A549 (cell line): ENCODE data around the gene FGFR4.

Experiments used
- CBX8 ChIP-seq: fragments of 200-600 bp; sonication (generic); IDR thresholded peaks from 2 replicates; pipeline ENCODE4 v1.6.1; 2016
- CHD2 ChIP-seq: fragments of 150-350 bp; IDR thresholded peaks from 2 replicates; pipeline ENCODE4 v1.6.1; 2014; ENCODE audit warnings: low read length; ENCODE audit not compliant: partially characterized antibody
- CTCF ChIP-seq: fragments of >200 bp; sonication (Bioruptor Twin); formaldehyde crosslinking; IDR thresholded peaks from 3 replicates; pipeline ENCODE4 v1.5.1; 2016
- E2F6 ChIP-seq: IDR thresholded peaks from 2 replicates; pipeline ENCODE4 v1.6.1; 2012; ENCODE audit warnings: low read depth, borderline replicate concordance
- EP300 ChIP-seq, 2 experiments: fragments of >200 bp; sonication (Bioruptor Twin); formaldehyde crosslinking; IDR thresholded peaks; 2 replicates in 1 of 2; 3 replicates in 1 of 2; pipeline ENCODE4 v1.6.1; 2016 to 2017
- ESRRA ChIP-seq: fragments of 150-350 bp; IDR thresholded peaks from 2 replicates; pipeline ENCODE4 v1.6.1; 2014; ENCODE audit warnings: mild to moderate bottlenecking, low read length, borderline replicate concordance
- JUNB ChIP-seq: fragments of >200 bp; sonication (Bioruptor Twin); formaldehyde crosslinking; IDR thresholded peaks from 2 replicates; pipeline ENCODE4 v1.6.1; 2016
- POLR2A ChIP-seq: IDR thresholded peaks from 2 replicates; pipeline ENCODE4 v1.6.1; 2012; ENCODE audit warnings: mild to moderate bottlenecking, low read length
- RAD21 ChIP-seq, 2 experiments: fragments of >200 bp in 1 of 2; sonication (Bioruptor Twin) in 1 of 2; formaldehyde crosslinking in 1 of 2; IDR thresholded peaks in 1 of 2; conservative IDR thresholded peaks in 1 of 2; 2 replicates in 1 of 2; 3 replicates in 1 of 2; pipeline ENCODE4 v1.6.1; 2012 to 2018; ENCODE audit warnings: inconsistent platforms in 1 of 2
- SMC3 ChIP-seq: fragments of >200 bp; sonication (Bioruptor Twin); formaldehyde crosslinking; IDR thresholded peaks from 3 replicates; pipeline ENCODE4 v1.6.1; 2018; ENCODE audit warnings: inconsistent platforms
- SREBF2 ChIP-seq: fragments of 450-650 bp; IDR thresholded peaks from 2 replicates; pipeline ENCODE4 v1.6.1; 2014; ENCODE audit warnings: mild to moderate bottlenecking, moderate library complexity
- USF2 ChIP-seq: fragments of 450-650 bp; IDR thresholded peaks from 2 replicates; pipeline ENCODE4 v1.6.1; 2014; ENCODE audit warnings: antibody characterized with exemption

- TF ChIP-seq POLR2A: no peak
- TF ChIP-seq CTCF: no peak
- TF ChIP-seq SMC3: no peak
- no peak for TF ChIP-seq USF2
- no peak for TF ChIP-seq RAD21 (conservative IDR thresholded peaks at IDR 0.05 in 1 of 2, IDR thresholded peaks at IDR 0.05 in 1 of 2)
- no peak for TF ChIP-seq E2F6
- no peak for TF ChIP-seq JUNB
- no peak for TF ChIP-seq EP300 (IDR thresholded peaks at IDR 0.05)
- no peak for TF ChIP-seq CBX8
- no peak for TF ChIP-seq ESRRA
- no peak for TF ChIP-seq SREBF2
- no peak for TF ChIP-seq CHD2
These were observed 2.4 kb downstream of the FGFR4 start for GRCh38 chr5:177089127-177089526.
